ENCODE results near the gene POLR2E. TPM values are rescaled to one million over a fixed set of nuclear protein-coding genes. Genes with fewer than 3 reads are reported as not detected.

Gene POLR2E
- total and polyA plus RNA-seq, 9 of the 15 experiments (the other 6 are each of a cell fraction or from before 2014, with no cell fraction given): 3.4 to 413 (median 244) TPM

- no peak for FAIRE-seq
These were observed 37.6 kb upstream of the POLR2E start for GRCh38 chr19:1132552-1133383.

More at GRCh38 chr19:1132552-1133383, 37.6 kb upstream of the POLR2E start:
- Histone ChIP-seq H3K27me3 (ENCODE audit: control insufficient read depth in 2 of 2, insufficient read depth in 2 of 2, low read length in 2 of 2) (no peaks in the 10 kb centered on the region), H4K20me1 (replicated peaks; ENCODE audit: control insufficient read depth, insufficient read depth, low read length) (no peaks in the 10 kb centered on the region; the same call in 1 of the 2 replicates), H3K4me2 (ENCODE audit: insufficient read depth, low read length) (peak overlapping the region; percentile 50; the same call in 1 of the 2 replicates), H3K36me3 (ENCODE audit: control insufficient read depth, insufficient read depth, low read length) (peaks cover 7% of the 10 kb centered on the region; the same call in 1 of the 3 replicates), H3K4me3 (peak overlapping the region; percentile 39), H3K9me3 (replicated peaks; ENCODE audit: control insufficient read depth, insufficient read depth, low read depth, low read length) (no peaks in the 10 kb centered on the region), H3K4me1 (replicated peaks in 1 of 2; ENCODE audit: control insufficient read depth in 2 of 2, insufficient read depth in 2 of 2, low read length in 2 of 2) (peaks cover 5 to 68% of the 10 kb centered on the region in 2 experiments), H2AFZ (ENCODE audit: low read depth, low read length) (0 out of 2 replicates have a peak overlapping the region, but pooled peaks have one; percentile 45), H3K27ac (ENCODE audit: extremely low read depth, low read depth, low read length) (peak overlapping the region; percentile 80; the same call in 2 of the 3 replicates), H3K9ac (ENCODE audit: insufficient read depth in 1 of 2, low read depth in 2 of 2, low read length in 2 of 2) (peak overlapping the region; percentile 53 to 90; a peak in 3 of 4 replicates), H3K9me1 (ENCODE audit: control insufficient read depth, insufficient read depth, low read length) (peaks cover 3% of the 10 kb centered on the region), H3K79me2 (ENCODE audit: control insufficient read depth, insufficient read depth, low read length) (peaks cover 16% of the 10 kb centered on the region; the same call in 2 of the 3 replicates)
- BruUV-seq (replicated peaks): no TSS peak
- CTCF ChIA-PET (ENCODE audit: low intra/inter-chr PET ratio): no interaction called here
- ATAC-seq (peak; percentile 5; the same call in 2 of the 3 replicates), DNase-seq (ENCODE audit: extremely low read depth in 1 of 4, low spot score in 3 of 4) (no peak)
- intact Hi-C loops (cut with micrococcal nuclease): no loop called here
- TF ChIP-seq RBM22 (IDR thresholded peaks at IDR 0.05; ENCODE audit: low read depth, low read length, poor library complexity, severe bottlenecking) (no peak), MBD1 (CRISPR knock-in tag; IDR thresholded peaks at IDR 0.05) (no peak), TAF1 (IDR thresholded peaks at IDR 0.05; ENCODE audit: control insufficient read depth, extremely low read depth, insufficient read depth, low read length, severe bottlenecking) (no peak), CEBPG (CRISPR knock-in tag; IDR thresholded peaks at IDR 0.05) (no peak), CEBPG (tag; conservative IDR thresholded peaks at IDR 0.05 in 1 of 2, IDR thresholded peaks at IDR 0.05 in 1 of 2) (no peak), ZNF583 (CRISPR knock-in tag; IDR thresholded peaks at IDR 0.05) (no peak), ZBTB1 (CRISPR knock-in tag; IDR thresholded peaks at IDR 0.05; ENCODE audit: borderline replicate concordance, low read depth) (peak; percentile 35; the same call in 1 of the 2 replicates), PRMT5 (CRISPR knock-in tag; IDR thresholded peaks at IDR 0.05) (no peak), ZBTB34 (CRISPR knock-in tag; IDR thresholded peaks at IDR 0.05) (no peak), KAT2B (IDR thresholded peaks at IDR 0.05; ENCODE audit: low read depth, low read length) (no peak), SOX6 (IDR thresholded peaks at IDR 0.05) (no peak), RBFOX2 (IDR thresholded peaks at IDR 0.05; ENCODE audit: low read depth, low read length) (0 out of 2 replicates have a peak, but pooled peaks have one; percentile 4), POLR2G (IDR thresholded peaks at IDR 0.05; ENCODE audit: low read depth, low read length) (0 out of 2 replicates have a peak, but pooled peaks have one; percentile 2), ZBTB33 (CRISPR knock-in tag; IDR thresholded peaks at IDR 0.05) (peak; percentile 65), ZBED1 (IDR thresholded peaks at IDR 0.05) (no peak), POLR3A (IDR thresholded peaks at IDR 0.05; ENCODE audit: borderline replicate concordance, extremely low read depth, insufficient read depth, insufficient read length) (no peak)
- in situ Hi-C loops (cut with MboI): no loop called here
- POLR2A ChIA-PET: interaction anchor here (0.6 to 1.4 kb wide), 3 partner anchors 82 to 136 kb away, joined by 3 to 4 read pairs (median 3); partner anchors contain the start of gene CIRBP
- WGBS (ENCODE audit: insufficient coverage, low coverage, missing lambda C conversion rate): 88% methylated on average over 24 of the region's 48 CpGs

All from K562 (cell line).